Measurements from ENCODE around the gene DGKQ.

DGKQ gene

GRCh38 chr4:965766-966134, 7.6 kb downstream of the DGKQ start:
- no peak overlapping the region for H3K4me3 ChIP-seq (ENCODE audit: insufficient read depth, low read depth, low read length)
- 93% methylated on average over 21 of the region's 21 CpGs for WGBS, 2 experiments

GRCh38 chr4:965048-965765, 8.2 kb downstream of the DGKQ start:
- H3K27ac ChIP-seq (ENCODE audit: insufficient read depth, low read depth, low read length, poor library complexity, severe bottlenecking) = no peak overlapping the region
- H3K36me3 ChIP-seq (ENCODE audit: control insufficient read depth, insufficient read depth, low read length) = no peaks in the 10 kb centered on the region
- H3K4me3 ChIP-seq (ENCODE audit: insufficient read depth, low read depth, low read length) = no peak overlapping the region
- 93% methylated on average over 26 of the region's 26 CpGs for WGBS, 2 experiments
- no peaks in the 10 kb centered on the region for H3K4me1 ChIP-seq (ENCODE audit: control insufficient read depth, insufficient read depth, low read length)
- H3K9me3 ChIP-seq (ENCODE audit: control insufficient read depth, low read length) = no peaks in the 10 kb centered on the region
- peaks cover 23% of the 10 kb centered on the region for H3K27me3 ChIP-seq (ENCODE audit: control insufficient read depth, insufficient read depth, low read length, poor library complexity, severe bottlenecking)

More at GRCh38 chr4:965766-966134, 7.6 kb downstream of the DGKQ start:
- Histone ChIP-seq H3K36me3 (ENCODE audit: control insufficient read depth, insufficient read depth, low read length) (no peaks in the 10 kb centered on the region), H3K9me3 (ENCODE audit: control insufficient read depth, low read length) (no peaks in the 10 kb centered on the region), H3K27ac (ENCODE audit: insufficient read depth, low read depth, low read length, poor library complexity, severe bottlenecking) (no peak overlapping the region), H3K27me3 (ENCODE audit: control insufficient read depth, insufficient read depth, low read length, poor library complexity, severe bottlenecking) (peaks cover 26% of the 10 kb centered on the region), H3K4me1 (ENCODE audit: control insufficient read depth, insufficient read depth, low read length) (peaks cover 3% of the 10 kb centered on the region)

GRCh38 chr4:964346-965025, 8.9 kb downstream of the DGKQ start:
- H3K4me1 ChIP-seq (ENCODE audit: control insufficient read depth, insufficient read depth, low read length) = no peaks in the 10 kb centered on the region
- no peaks in the 10 kb centered on the region for H3K36me3 ChIP-seq (ENCODE audit: control insufficient read depth, insufficient read depth, low read length)
- WGBS, 2 experiments = 93 to 94% methylated on average over 23 of the region's 23 CpGs
- no peak overlapping the region for H3K27ac ChIP-seq (ENCODE audit: insufficient read depth, low read depth, low read length, poor library complexity, severe bottlenecking)
- H3K9me3 ChIP-seq (ENCODE audit: control insufficient read depth, low read length) = no peaks in the 10 kb centered on the region
- H3K27me3 ChIP-seq (ENCODE audit: control insufficient read depth, insufficient read depth, low read length, poor library complexity, severe bottlenecking) = peaks cover 23% of the 10 kb centered on the region
- H3K4me3 ChIP-seq (ENCODE audit: insufficient read depth, low read depth, low read length) = no peak overlapping the region

- WGBS, 2 experiments = 94 to 96% methylated on average over 39 of the region's 39 CpGs
- no peaks in the 10 kb centered on the region for H3K9me3 ChIP-seq (ENCODE audit: control insufficient read depth, low read length)
- no peak overlapping the region for H3K27ac ChIP-seq (ENCODE audit: insufficient read depth, low read depth, low read length, poor library complexity, severe bottlenecking)
- no peak overlapping the region for H3K4me3 ChIP-seq (ENCODE audit: insufficient read depth, low read depth, low read length)
- no peaks in the 10 kb centered on the region for H3K4me1 ChIP-seq (ENCODE audit: control insufficient read depth, insufficient read depth, low read length)
- no peaks in the 10 kb centered on the region for H3K36me3 ChIP-seq (ENCODE audit: control insufficient read depth, insufficient read depth, low read length)
- peaks cover 19% of the 10 kb centered on the region for H3K27me3 ChIP-seq (ENCODE audit: control insufficient read depth, insufficient read depth, low read length, poor library complexity, severe bottlenecking)
Observed at GRCh38 chr4:963276-964225, 9.8 kb downstream of the DGKQ start.

GRCh38 chr4:962231-963208, 10.8 kb downstream of the DGKQ start:
- Histone ChIP-seq H3K4me3 (ENCODE audit: insufficient read depth, low read depth, low read length) (no peak overlapping the region), H3K36me3 (ENCODE audit: control insufficient read depth, insufficient read depth, low read length) (no peaks in the 10 kb centered on the region), H3K9me3 (ENCODE audit: control insufficient read depth, low read length) (no peaks in the 10 kb centered on the region), H3K27ac (ENCODE audit: insufficient read depth, low read depth, low read length, poor library complexity, severe bottlenecking) (no peak overlapping the region), H3K27me3 (ENCODE audit: control insufficient read depth, insufficient read depth, low read length, poor library complexity, severe bottlenecking) (peaks cover 8% of the 10 kb centered on the region), H3K4me1 (ENCODE audit: control insufficient read depth, insufficient read depth, low read length) (no peaks in the 10 kb centered on the region)
- 94 to 95% methylated on average over 54 of the region's 54 CpGs for WGBS, 2 experiments

GRCh38 chr4:961351-962230, 11.8 kb downstream of the DGKQ start:
- Histone ChIP-seq H3K27ac (ENCODE audit: insufficient read depth, low read depth, low read length, poor library complexity, severe bottlenecking) (no peak overlapping the region), H3K27me3 (ENCODE audit: control insufficient read depth, insufficient read depth, low read length, poor library complexity, severe bottlenecking) (no peaks in the 10 kb centered on the region), H3K9me3 (ENCODE audit: control insufficient read depth, low read length) (no peaks in the 10 kb centered on the region), H3K4me1 (ENCODE audit: control insufficient read depth, insufficient read depth, low read length) (no peaks in the 10 kb centered on the region), H3K36me3 (ENCODE audit: control insufficient read depth, insufficient read depth, low read length) (no peaks in the 10 kb centered on the region), H3K4me3 (ENCODE audit: insufficient read depth, low read depth, low read length) (no peak overlapping the region)
- WGBS, 2 experiments = 94 to 95% methylated on average over 52 of the region's 52 CpGs

GRCh38 chr4:960636-961350, 12.6 kb downstream of the DGKQ start:
- Histone ChIP-seq H3K36me3 (ENCODE audit: control insufficient read depth, insufficient read depth, low read length) (no peaks in the 10 kb centered on the region), H3K4me1 (ENCODE audit: control insufficient read depth, insufficient read depth, low read length) (no peaks in the 10 kb centered on the region), H3K27me3 (ENCODE audit: control insufficient read depth, insufficient read depth, low read length, poor library complexity, severe bottlenecking) (no peaks in the 10 kb centered on the region), H3K4me3 (ENCODE audit: insufficient read depth, low read depth, low read length) (no peak overlapping the region), H3K27ac (ENCODE audit: insufficient read depth, low read depth, low read length, poor library complexity, severe bottlenecking) (no peak overlapping the region), H3K9me3 (ENCODE audit: control insufficient read depth, low read length) (no peaks in the 10 kb centered on the region)
- WGBS, 2 experiments = 95 to 96% methylated on average over 35 of the region's 35 CpGs

- Histone ChIP-seq H3K9me3 (ENCODE audit: control insufficient read depth, low read length) (no peaks in the 10 kb centered on the region), H3K27me3 (ENCODE audit: control insufficient read depth, insufficient read depth, low read length, poor library complexity, severe bottlenecking) (no peaks in the 10 kb centered on the region), H3K4me1 (ENCODE audit: control insufficient read depth, insufficient read depth, low read length) (no peaks in the 10 kb centered on the region), H3K36me3 (ENCODE audit: control insufficient read depth, insufficient read depth, low read length) (no peaks in the 10 kb centered on the region), H3K27ac (ENCODE audit: insufficient read depth, low read depth, low read length, poor library complexity, severe bottlenecking) (no peak overlapping the region), H3K4me3 (ENCODE audit: insufficient read depth, low read depth, low read length) (no peak overlapping the region)
- 89 to 90% methylated on average over 16 of the region's 16 CpGs for WGBS, 2 experiments
Observed at GRCh38 chr4:960140-960635, 13.2 kb downstream of the DGKQ start.

All from ectodermal cell (in vitro differentiated cells).